Esophagus squamous epithelium (tissue), 4 donors: Measurements from ENCODE around the gene LCP1.

ENCODE experiments used
- CTCF ChIP-seq, 6 experiments: fragments of 450-650 bp in 4 of 6; fragments of 200-600 bp in 2 of 6; sonication (generic) in 2 of 6; IDR thresholded peaks; one replicate each; pipeline ENCODE4 v1.5.1; 2016 to 2019; ENCODE audit warnings: antibody characterized with exemption in 6 of 6, mild to moderate bottlenecking in 4 of 6, moderate library complexity in 4 of 6
- POLR2A ChIP-seq, 4 donors: fragments of 450-650 bp; IDR thresholded peaks; one replicate each; pipeline ENCODE4 v1.6.1; 2017; ENCODE audit warnings: antibody characterized with exemption in 4 of 4, mild to moderate bottlenecking in 4 of 4, moderate library complexity in 3 of 4

- no peak for TF ChIP-seq CTCF (IDR thresholded peaks at IDR 0.05)
- TF ChIP-seq POLR2A (IDR thresholded peaks at IDR 0.05): no peak
These were observed 1.8 kb downstream of the LCP1 start for GRCh38 chr13:46179969-46180763.
